ENCODE results near the gene ATP2A1. TPM values are rescaled to one million over a fixed set of nuclear protein-coding genes. Genes with fewer than 3 reads are reported as not detected.
"Not testable (repeated sequence)": the region's sequence is repeated elsewhere in the genome, so short reads cannot be mapped to it uniquely, and the experiment has no call there.

ATP2A1 gene
- polyA plus RNA-seq, 2 of the 4 experiments (the other 2 are of a cell fraction): 0.96 to 5.2 TPM

- no peak for TF ChIP-seq REST (IDR thresholded peaks at IDR 0.05)
These were observed 11.0 kb upstream of the ATP2A1 start (continued) for GRCh38 chr16:28867241-28867640.

DNA sequence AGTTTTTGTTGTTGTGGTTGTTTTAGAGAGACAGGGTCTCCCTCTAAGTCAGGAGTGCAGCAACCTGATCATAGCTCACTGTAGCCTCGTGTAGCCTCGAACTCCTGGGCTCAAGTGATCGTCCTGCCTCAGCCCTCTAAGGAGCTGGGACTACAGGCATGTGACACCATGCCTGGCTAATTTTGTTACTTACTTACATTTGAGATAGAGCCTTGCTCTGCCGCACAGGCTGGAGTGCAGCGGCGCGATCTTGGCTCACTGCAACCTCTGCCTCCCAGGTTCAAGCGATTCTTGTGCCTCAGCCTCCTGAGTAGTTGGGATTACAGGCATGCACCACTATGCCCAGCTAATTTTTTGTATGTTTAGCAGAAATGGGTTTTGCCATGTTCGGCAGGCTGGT, 10.6 kb upstream of the ATP2A1 start:
- POLR2A ChIA-PET; H3K27ac ChIP-seq; DNase-seq (ENCODE audit: low read depth in 1 of 2, low spot score in 1 of 2); H3K9me3 ChIP-seq; H3K4me1 ChIP-seq; H3K4me2 ChIP-seq; FAIRE-seq; H3K4me3 ChIP-seq; ATAC-seq: not testable (repeated sequence)
- WGBS (ENCODE audit: missing lambda C conversion rate): 94% methylated on average over 9 of the region's 9 CpGs
- CTCF ChIA-PET: interaction anchor here (1.2 to 17.8 kb wide), 2 partner anchors 11 to 78 kb away, joined by 3 to 190 read pairs; partner anchors contain the start of gene NFATC2IP

DNA sequence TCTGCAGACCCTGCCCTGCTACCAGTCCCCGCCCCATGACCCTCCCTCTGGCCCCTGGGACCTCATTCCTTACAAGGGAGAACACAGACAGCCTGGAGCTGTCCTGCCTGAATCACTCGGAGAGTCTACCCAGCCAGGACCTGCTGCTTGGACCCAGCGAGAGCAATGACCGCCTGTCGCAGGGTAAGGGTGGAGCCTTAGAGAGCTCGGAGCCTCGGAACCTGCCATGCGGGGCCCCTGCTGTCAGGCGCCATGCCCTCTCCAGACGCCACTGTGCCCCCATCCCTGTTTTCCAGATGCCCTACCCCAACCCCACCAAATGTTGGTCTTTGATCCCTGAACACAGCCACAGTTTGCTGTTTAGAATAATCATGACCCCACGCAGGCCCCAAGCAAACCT, 9.1 kb upstream of the ATP2A1 start:
- TF ChIP-seq ELK1 (IDR thresholded peaks at IDR 0.05; ENCODE audit: low read depth, low read length): no peak
- no peak for TF ChIP-seq GATA3 (IDR thresholded peaks at IDR 0.05; ENCODE audit: borderline replicate concordance)
- no peak for TF ChIP-seq EHF (CRISPR knock-in tag; IDR thresholded peaks at IDR 0.05)
- TF ChIP-seq EHMT2 (IDR thresholded peaks at IDR 0.05; ENCODE audit: low read depth): no peak
- no peak for TF ChIP-seq BCL3 (IDR thresholded peaks at IDR 0.05)
- no peak for TF ChIP-seq REST (IDR thresholded peaks at IDR 0.05)
- TF ChIP-seq ZNF302 (CRISPR knock-in tag; IDR thresholded peaks at IDR 0.05): no peak
- no peak for TF ChIP-seq RCOR1 (IDR thresholded peaks at IDR 0.05; ENCODE audit: low read depth, low read length)
- CTCF ChIA-PET: interaction anchor here (0.8 to 17.8 kb wide), 3 partner anchors 10 to 77 kb away, joined by 3 to 190 read pairs (median 6); partner anchors contain the start of genes ATP2A1 and NFATC2IP
- FAIRE-seq (no peak), DNase-seq (ENCODE audit: low read depth in 1 of 2, low spot score in 1 of 2) (no peak), ATAC-seq (no peak)
- POLR2A ChIA-PET: no interaction called here
- Histone ChIP-seq H3K4me1 (peaks cover 7% of the 10 kb centered on the region; the same call in 2 of the 3 replicates), H3K4me3 (no peak overlapping the region), H3K9me3 (no peaks in the 10 kb centered on the region), H3K27ac (no peak overlapping the region), H3K4me2 (no peak overlapping the region)
- 95% methylated on average over 11 of the region's 11 CpGs for WGBS (ENCODE audit: missing lambda C conversion rate)

GRCh38 chr16:28872952-28873351, 5.3 kb upstream of the ATP2A1 start:
- FAIRE-seq: no peak
- Histone ChIP-seq H3K4me1 (peaks cover 10% of the 10 kb centered on the region; the same call in 1 of the 3 replicates), H3K4me2 (no peak overlapping the region), H3K9me3 (no peaks in the 10 kb centered on the region), H3K27ac (no peak overlapping the region), H3K4me3 (no peak overlapping the region)
- ATAC-seq: no peak
- 93% methylated on average over 14 of the region's 15 CpGs for WGBS (ENCODE audit: missing lambda C conversion rate)
- POLR2A ChIA-PET: interaction anchor here (2.4 kb wide), 1 partner anchor 10 kb away, joined by 9 read pairs; the partner anchor contains the start of gene SH2B1
- no peak for TF ChIP-seq JUN (IDR thresholded peaks at IDR 0.05)
- no peak for DNase-seq (ENCODE audit: low read depth in 1 of 2, low spot score in 1 of 2)
- CTCF ChIA-PET: interaction anchor here (0.7 to 17.8 kb wide), 9 partner anchors 8 to 73 kb away, joined by 3 to 190 read pairs (median 6); partner anchors contain the start of gene NFATC2IP
